Endothelial cell of umbilical vein (primary cell): ENCODE results near the gene GRM7. TPM values are rescaled to one million over a fixed set of nuclear protein-coding genes. Genes with fewer than 3 reads are reported as not detected.

Experiments used
- BruUV-seq: library from RNA; stranded (reverse); fragments of 400-500 nt; replicated peaks from 2 replicates; lab custom pipeline; 2021; lab: Mats Ljungman, UMichigan
- CTCF ChIA-PET: fragments of 300-600, 350-600 bp; sonication (Branson Sonifier 250); formaldehyde crosslinking; loops from one replicate; lab custom pipeline; 2021; ENCODE audit warnings: antibody characterized with exemption, inconsistent platforms; lab: Charles Lee
- POLR2A ChIA-PET: fragments of 300-600, 350-600 bp; sonication (Branson Sonifier 250); formaldehyde crosslinking; loops from one replicate; lab custom pipeline; 2021; ENCODE audit warnings: antibody characterized with exemption, inconsistent platforms; lab: Charles Lee
- DNase-seq: peaks from one replicate; pipeline ENCODE4 v3.0.0-alpha.2; 2011; ENCODE audit warnings: low read depth, low spot score
- FAIRE-seq: peaks from 2 replicates; lab custom pipeline; 2011; peaks lifted over from hg19 to GRCh38; lab: Jason Lieb, UNC
- H2AFZ ChIP-seq: 2 replicates; pipeline ENCODE4 v1.6.0; 2012; ENCODE audit warnings: low read depth, low read length, control low read depth, inconsistent platforms
- H3K27ac ChIP-seq: 2 replicates; pipeline ENCODE4 v1.5.1; 2011; ENCODE audit warnings: low read depth, mild to moderate bottlenecking, control low read depth, low read length, moderate library complexity; ENCODE audit not compliant: insufficient read depth
- H3K27me3 ChIP-seq, 2 experiments: 2 replicates each; pipeline versions ENCODE4 v1.6.0 to v1.6.1; 2011; ENCODE audit warnings: low read length in 2 of 2, mixed read lengths in 1 of 2; ENCODE audit not compliant: control insufficient read depth in 2 of 2, insufficient read depth in 2 of 2
- H3K36me3 ChIP-seq, 2 experiments: 2 replicates in 1 of 2; 3 replicates in 1 of 2; pipeline ENCODE4 v1.5.1; 2011; ENCODE audit warnings: low read length in 2 of 2, mild to moderate bottlenecking in 1 of 2, moderate library complexity in 1 of 2; ENCODE audit not compliant: control insufficient read depth in 2 of 2, insufficient read depth in 2 of 2; ENCODE audit errors: extremely low read depth in 1 of 2
- H3K4me1 ChIP-seq: 3 replicates; pipeline ENCODE4 v1.5.1; 2011; ENCODE audit warnings: mild to moderate bottlenecking, low read length; ENCODE audit not compliant: control insufficient read depth, insufficient read depth; ENCODE audit errors: extremely low read depth
- H3K4me2 ChIP-seq: 2 replicates; pipeline ENCODE4 v1.6.1; 2011; ENCODE audit warnings: low read length, control low read depth, mixed read lengths; ENCODE audit not compliant: insufficient read depth
- H3K4me3 ChIP-seq, 3 experiments: fragments of 200-600 bp in 1 of 3; sonication (generic), shearing (Covaris generic) in 1 of 3; replicated peaks in 1 of 3; 2 replicates each; pipeline ENCODE4 v1.5.1; 2011 to 2016; ENCODE audit warnings: control low read depth in 3 of 3, low read length in 3 of 3, mild to moderate bottlenecking in 2 of 3, inconsistent platforms in 1 of 3, low read depth in 1 of 3, moderate library complexity in 1 of 3; ENCODE audit not compliant: insufficient read depth in 1 of 3
- H3K79me2 ChIP-seq: 2 replicates; pipeline ENCODE4 v1.6.0; 2012; ENCODE audit warnings: low read length, inconsistent platforms; ENCODE audit not compliant: control insufficient read depth, insufficient read depth
- H3K9ac ChIP-seq: replicated peaks from 2 replicates; pipeline ENCODE3; 2011; ENCODE audit warnings: low read length, control low read depth; ENCODE audit not compliant: insufficient read depth; ENCODE audit errors: extremely low read depth
- H3K9me1 ChIP-seq: replicated peaks from 3 replicates; pipeline ENCODE4 v1.6.0; 2011; ENCODE audit warnings: mild to moderate bottlenecking, low read length; ENCODE audit not compliant: control insufficient read depth, insufficient read depth; ENCODE audit errors: extremely low read depth
- H3K9me3 ChIP-seq: replicated peaks from 2 replicates; pipeline ENCODE4 v1.5.1; 2012; ENCODE audit warnings: low read length, inconsistent platforms; ENCODE audit not compliant: control insufficient read depth, insufficient read depth
- H4K20me1 ChIP-seq: replicated peaks from 2 replicates; pipeline ENCODE3; 2011; ENCODE audit warnings: mild to moderate bottlenecking, low read length; ENCODE audit not compliant: control insufficient read depth, insufficient read depth; ENCODE audit errors: extremely low read depth
- EZH2 ChIP-seq: IDR thresholded peaks from 2 replicates; pipeline ENCODE4 v1.6.1; 2012; ENCODE audit warnings: borderline replicate concordance, low read depth, mild to moderate bottlenecking, moderate library complexity, low read length, inconsistent platforms; ENCODE audit not compliant: severe bottlenecking
- FOS ChIP-seq: IDR thresholded peaks from 2 replicates; pipeline ENCODE4 v1.6.1; 2011; ENCODE audit warnings: mild to moderate bottlenecking, low read length, moderate library complexity, borderline replicate concordance; ENCODE audit not compliant: insufficient read depth
- GATA2 ChIP-seq: IDR thresholded peaks from 2 replicates; pipeline ENCODE4 v1.7.0; 2011; ENCODE audit warnings: low read depth, mild to moderate bottlenecking, moderate library complexity, mixed read lengths, low read length; ENCODE audit not compliant: insufficient read length, insufficient read depth
- JUN ChIP-seq: IDR thresholded peaks from 2 replicates; pipeline ENCODE4 v1.6.1; 2011; ENCODE audit warnings: borderline replicate concordance, low read depth; ENCODE audit not compliant: insufficient read length, insufficient read depth
- MYC ChIP-seq: IDR thresholded peaks from one replicate; pipeline ENCODE4 v1.6.1; 2011; ENCODE audit warnings: mild to moderate bottlenecking, low read depth, low read length
- POLR2A ChIP-seq: IDR thresholded peaks from 2 replicates; pipeline ENCODE4 v1.6.1; 2012; ENCODE audit warnings: low read depth, mild to moderate bottlenecking, control low read depth, low read length
- POLR2AphosphoS5 ChIP-seq: IDR thresholded peaks from 2 replicates; pipeline ENCODE4 v1.6.1; 2012; ENCODE audit warnings: low read depth, mild to moderate bottlenecking, control low read depth, low read length, moderate library complexity; ENCODE audit not compliant: insufficient read depth
- dilution Hi-C: fragments of 300-500 bp; cut with MboI; formaldehyde crosslinking; loops from one replicate; pipeline ENCODE4 v1.15.0; 2019; ENCODE audit warnings: low sequenced_read_pairs; ENCODE audit not compliant: extremely low pct_ligation_motif_present
- intact Hi-C: fragments of 100-400 bp; cut with micrococcal nuclease; formaldehyde crosslinking; loops from one replicate; pipeline ENCODE4 v1.10.0; 2022
- polyA plus RNA-seq, 4 experiments: library from polyadenylated mRNA; depleted of rRNA in 3 of 4; stranded (reverse) in 3 of 4; unstranded in 1 of 4; fragments of >200 nt; gene quantifications; 2 replicates each; pipeline versions ENCODE4 v1.2.1 to v1.2.3, GENCODE V29; 2011 to 2012; ENCODE audit warnings: missing spikeins in 1 of 4
- total RNA-seq: library from RNA; stranded (reverse); gene quantifications from 2 replicates; pipeline ENCODE4 v1.2.3, GENCODE V29; 2021
- TF ChIP-seq, protein P1 (sequence below), 2 donors: IDR thresholded peaks; 1 replicate in 1 of 2; 2 replicates in 1 of 2; pipeline ENCODE4 v1.5.1; 2011; ENCODE audit warnings: low read length in 2 of 2, mild to moderate bottlenecking in 2 of 2, moderate library complexity in 2 of 2, control low read depth in 1 of 2, inconsistent platforms in 1 of 2, low read depth in 1 of 2; ENCODE audit not compliant: insufficient read depth in 1 of 2; ENCODE audit errors: extremely low read depth in 1 of 2
- TF ChIP-seq, protein P2 (sequence below): IDR thresholded peaks from 2 replicates; pipeline ENCODE4 v1.6.1; 2011; ENCODE audit not compliant: insufficient read depth, insufficient read length

GRM7 gene
- total and polyA plus RNA-seq, 2 donors (not counting 3 experiments of a cell fraction or from before 2014, with no cell fraction given) = 0.12 TPM; not detected in 1

DNA sequence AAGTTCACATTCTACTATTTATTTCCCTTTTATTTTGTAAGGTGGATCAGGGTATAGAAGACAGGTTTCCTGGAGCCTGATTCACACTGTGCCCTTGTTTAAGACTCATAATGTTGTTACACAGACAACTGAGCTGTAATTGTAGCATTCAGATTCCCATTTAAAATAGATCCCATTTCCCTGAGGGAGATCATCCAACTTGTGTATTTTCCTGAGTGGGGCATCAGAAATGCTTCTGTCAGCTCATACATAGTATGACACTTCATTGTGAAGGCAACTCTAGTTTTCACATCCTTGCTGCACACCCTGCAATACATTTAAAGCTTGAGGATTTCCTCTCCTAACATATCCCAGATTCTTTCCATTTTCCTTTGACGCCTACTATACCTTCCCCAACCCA lies 659.7 kb downstream of the GRM7 start:
- Histone ChIP-seq H3K79me2 (no peaks in the 10 kb centered on the region), H3K9me3 (no peaks in the 10 kb centered on the region), H3K9ac (no peak overlapping the region), H3K27me3 (no peaks in the 10 kb centered on the region), H4K20me1 (no peaks in the 10 kb centered on the region), H3K4me2 (no peak overlapping the region), H3K27ac (no peak overlapping the region), H3K9me1 (no peaks in the 10 kb centered on the region), H2AFZ (no peak overlapping the region), H3K4me1 (no peaks in the 10 kb centered on the region), H3K36me3 (no peaks in the 10 kb centered on the region), H3K4me3 (no peak overlapping the region)
- ChIA-PET CTCF (interaction anchor here (1.3 kb wide), 1 partner anchor 11 kb away, joined by 3 read pairs; no protein-coding TSS in a partner anchor), POLR2A (no interaction called here)
- no peak for FAIRE-seq
- DNase-seq = no peak
- TF ChIP-seq JUN (no peak), EZH2 (no peak), MYC (no peak), GATA2 (no peak), POLR2AphosphoS5 (no peak), POLR2A (no peak), FOS (no peak)
- TF ChIP-seq, protein P1, sequence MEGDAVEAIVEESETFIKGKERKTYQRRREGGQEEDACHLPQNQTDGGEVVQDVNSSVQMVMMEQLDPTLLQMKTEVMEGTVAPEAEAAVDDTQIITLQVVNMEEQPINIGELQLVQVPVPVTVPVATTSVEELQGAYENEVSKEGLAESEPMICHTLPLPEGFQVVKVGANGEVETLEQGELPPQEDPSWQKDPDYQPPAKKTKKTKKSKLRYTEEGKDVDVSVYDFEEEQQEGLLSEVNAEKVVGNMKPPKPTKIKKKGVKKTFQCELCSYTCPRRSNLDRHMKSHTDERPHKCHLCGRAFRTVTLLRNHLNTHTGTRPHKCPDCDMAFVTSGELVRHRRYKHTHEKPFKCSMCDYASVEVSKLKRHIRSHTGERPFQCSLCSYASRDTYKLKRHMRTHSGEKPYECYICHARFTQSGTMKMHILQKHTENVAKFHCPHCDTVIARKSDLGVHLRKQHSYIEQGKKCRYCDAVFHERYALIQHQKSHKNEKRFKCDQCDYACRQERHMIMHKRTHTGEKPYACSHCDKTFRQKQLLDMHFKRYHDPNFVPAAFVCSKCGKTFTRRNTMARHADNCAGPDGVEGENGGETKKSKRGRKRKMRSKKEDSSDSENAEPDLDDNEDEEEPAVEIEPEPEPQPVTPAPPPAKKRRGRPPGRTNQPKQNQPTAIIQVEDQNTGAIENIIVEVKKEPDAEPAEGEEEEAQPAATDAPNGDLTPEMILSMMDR (IDR thresholded peaks at IDR 0.05; ENCODE audit: extremely low read depth in 1 of 2, insufficient read depth in 1 of 2, low read depth in 1 of 2, low read length in 2 of 2) = no peak
- TF ChIP-seq, protein P2, sequence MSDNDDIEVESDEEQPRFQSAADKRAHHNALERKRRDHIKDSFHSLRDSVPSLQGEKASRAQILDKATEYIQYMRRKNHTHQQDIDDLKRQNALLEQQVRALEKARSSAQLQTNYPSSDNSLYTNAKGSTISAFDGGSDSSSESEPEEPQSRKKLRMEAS = no peak
- intact Hi-C loops (no loop called here), dilution Hi-C loops (no loop called here)
- BruUV-seq = no TSS peak
